Neural cell (in vitro differentiated cells): ENCODE data around the gene RD3L. TPM values are rescaled to one million over a fixed set of nuclear protein-coding genes. Genes with fewer than 3 reads are reported as not detected.

Experiments used
- H2AFZ ChIP-seq: fragments of 200-600, 300-800 bp; sonication (generic), shearing (Covaris generic); 2 replicates; pipeline ENCODE4 v1.6.0; 2014; ENCODE audit warnings: low read depth, mild to moderate bottlenecking, antibody characterized with exemption, low read length, moderate library complexity
- H3F3A ChIP-seq: fragments of 200-600 bp; shearing (Covaris generic); 2 replicates; pipeline ENCODE4 v1.6.1; 2016; ENCODE audit warnings: mild to moderate bottlenecking, moderate library complexity, mixed read lengths, antibody characterized with exemption, low read length; ENCODE audit not compliant: insufficient read depth, poor library complexity, severe bottlenecking
- H3K27ac ChIP-seq: fragments of 200-600, 300-800 bp; sonication (generic), shearing (Covaris generic); 2 replicates; pipeline ENCODE4 v1.5.1; 2014; ENCODE audit warnings: mild to moderate bottlenecking, low read length, moderate library complexity
- H3K27me3 ChIP-seq: fragments of 300-800, 200-600 bp; sonication (generic), shearing (Covaris generic); 2 replicates; pipeline ENCODE4 v1.6.0; 2014; ENCODE audit warnings: mild to moderate bottlenecking, low read depth, low read length, moderate library complexity; ENCODE audit not compliant: insufficient read depth
- H3K36me3 ChIP-seq: fragments of 300-800, 200-600 bp; sonication (generic), shearing (Covaris generic); 2 replicates; pipeline ENCODE4 v1.5.1; 2014; ENCODE audit warnings: mild to moderate bottlenecking, antibody characterized with exemption, low read length, moderate library complexity; ENCODE audit not compliant: insufficient read depth
- H3K4me2 ChIP-seq: fragments of 300-800, 200-600 bp; sonication (generic), shearing (Covaris generic); 2 replicates; pipeline ENCODE4 v1.6.0; 2014; ENCODE audit warnings: mild to moderate bottlenecking, low read length
- H3K4me3 ChIP-seq: fragments of 300-800, 200-600 bp; sonication (generic), shearing (Covaris generic); 2 replicates; pipeline ENCODE4 v1.5.1; 2014; ENCODE audit warnings: mild to moderate bottlenecking, low read length, moderate library complexity
- H3K79me2 ChIP-seq: fragments of 200-600 bp; shearing (Covaris generic); replicated peaks from 2 replicates; pipeline ENCODE4 v1.6.0; 2014; ENCODE audit warnings: mild to moderate bottlenecking, low read length, moderate library complexity; ENCODE audit not compliant: insufficient read depth
- H3K9ac ChIP-seq: fragments of 300-800, 200-600 bp; sonication (generic), shearing (Covaris generic); 2 replicates; pipeline ENCODE4 v1.6.1; 2016; ENCODE audit warnings: mild to moderate bottlenecking, low read length, mixed read lengths
- H3K9me2 ChIP-seq: fragments of 200-600 bp; shearing (Covaris generic); 2 replicates; pipeline ENCODE4 v1.6.1; 2016; ENCODE audit warnings: mild to moderate bottlenecking, low read length, mixed read lengths; ENCODE audit not compliant: insufficient read depth
- H3K9me3 ChIP-seq: fragments of 200-600, 300-800 bp; sonication (generic), shearing (Covaris generic); 2 replicates; pipeline ENCODE4 v1.6.1; 2016; ENCODE audit warnings: mild to moderate bottlenecking, mixed run types, low read length, moderate library complexity, mixed read lengths
- H4K20me1 ChIP-seq: fragments of 200-600 bp; shearing (Covaris generic); 2 replicates; pipeline ENCODE4 v1.6.1; 2016; ENCODE audit warnings: mild to moderate bottlenecking, mixed run types; ENCODE audit not compliant: insufficient read depth
- EP300 ChIP-seq: fragments of 450-650 bp; conservative IDR thresholded peaks from 2 replicates; pipeline ENCODE4 v1.6.1; 2014; ENCODE audit warnings: antibody characterized with exemption, mild to moderate bottlenecking, moderate library complexity; ENCODE audit not compliant: poor library complexity, severe bottlenecking
- EZH2 ChIP-seq: fragments of 200-600, 300-800 bp; shearing (Covaris generic), sonication (generic); IDR thresholded peaks from 2 replicates; pipeline ENCODE4 v1.6.1; 2014; ENCODE audit warnings: antibody characterized with exemption, low read length, borderline replicate concordance, mild to moderate bottlenecking; ENCODE audit not compliant: insufficient read depth, poor library complexity, severe bottlenecking
- MXI1 ChIP-seq: fragments of 450-650 bp; conservative IDR thresholded peaks from 2 replicates; pipeline ENCODE4 v1.6.1; 2014; ENCODE audit warnings: antibody characterized with exemption, mild to moderate bottlenecking; ENCODE audit not compliant: poor library complexity, severe bottlenecking
- POLR2AphosphoS5 ChIP-seq: IDR thresholded peaks from 2 replicates; pipeline ENCODE4 v1.6.1; 2012
- RAD21 ChIP-seq: fragments of 450-650 bp; conservative IDR thresholded peaks from 2 replicates; pipeline ENCODE4 v1.6.1; 2014; ENCODE audit warnings: antibody characterized with exemption, mild to moderate bottlenecking, moderate library complexity
- SMC3 ChIP-seq: fragments of 450-650 bp; conservative IDR thresholded peaks from 2 replicates; pipeline ENCODE4 v1.6.1; 2014; ENCODE audit warnings: antibody characterized with exemption, mild to moderate bottlenecking, moderate library complexity; ENCODE audit not compliant: poor library complexity
- TAF1 ChIP-seq: IDR thresholded peaks from 2 replicates; pipeline ENCODE4 v1.6.1; 2012; ENCODE audit warnings: low read depth
- polyA plus RNA-seq: library from polyadenylated mRNA; depleted of rRNA; stranded (reverse); fragments of >200 nt; gene quantifications from 2 replicates; pipeline ENCODE4 v1.2.3, GENCODE V29; 2014
- TF ChIP-seq, protein P1 (sequence below): fragments of 450-650 bp; IDR thresholded peaks from 2 replicates; pipeline ENCODE4 v1.5.1; 2014; ENCODE audit warnings: antibody characterized with exemption, mild to moderate bottlenecking, moderate library complexity; ENCODE audit not compliant: poor library complexity, severe bottlenecking
- TF ChIP-seq, protein P2 (sequence below): IDR thresholded peaks from 2 replicates; pipeline ENCODE4 v1.6.1; 2012; ENCODE audit warnings: borderline replicate concordance

Gene RD3L
- polyA plus RNA-seq, 1 donor from 2014 or later, result 0.69 TPM

DNA sequence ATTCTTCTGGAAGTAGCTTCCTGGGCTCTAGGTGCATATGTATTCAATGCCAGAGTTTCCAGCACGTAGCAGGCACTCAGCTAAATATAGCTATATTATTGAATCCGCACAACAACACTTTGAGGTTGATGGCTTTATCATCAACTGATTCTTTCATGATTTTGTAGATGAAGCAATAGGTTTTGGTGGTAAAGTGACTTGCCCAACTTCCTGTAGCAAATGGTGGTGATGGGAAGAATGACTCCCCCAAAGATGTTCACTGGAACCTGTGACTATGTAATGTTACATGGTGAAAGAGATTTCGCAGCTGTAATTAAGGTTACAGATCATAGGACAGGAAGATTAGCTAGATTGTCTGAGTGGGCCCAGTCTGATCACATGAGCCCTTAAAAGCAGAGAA lies 10.9 kb downstream of the RD3L start:
- no peak overlapping the region for H3K4me2 ChIP-seq
- H3K9me2 ChIP-seq, result no peaks in the 10 kb centered on the region
- no peak overlapping the region for H2AFZ ChIP-seq
- H3K9ac ChIP-seq, result no peak overlapping the region
- no peaks in the 10 kb centered on the region for H3F3A ChIP-seq
- no peaks in the 10 kb centered on the region for H3K36me3 ChIP-seq
- no peaks in the 10 kb centered on the region for H3K79me2 ChIP-seq
- no peak for TF ChIP-seq SMC3
- no peak for TF ChIP-seq RAD21
- TF ChIP-seq, protein P1, sequence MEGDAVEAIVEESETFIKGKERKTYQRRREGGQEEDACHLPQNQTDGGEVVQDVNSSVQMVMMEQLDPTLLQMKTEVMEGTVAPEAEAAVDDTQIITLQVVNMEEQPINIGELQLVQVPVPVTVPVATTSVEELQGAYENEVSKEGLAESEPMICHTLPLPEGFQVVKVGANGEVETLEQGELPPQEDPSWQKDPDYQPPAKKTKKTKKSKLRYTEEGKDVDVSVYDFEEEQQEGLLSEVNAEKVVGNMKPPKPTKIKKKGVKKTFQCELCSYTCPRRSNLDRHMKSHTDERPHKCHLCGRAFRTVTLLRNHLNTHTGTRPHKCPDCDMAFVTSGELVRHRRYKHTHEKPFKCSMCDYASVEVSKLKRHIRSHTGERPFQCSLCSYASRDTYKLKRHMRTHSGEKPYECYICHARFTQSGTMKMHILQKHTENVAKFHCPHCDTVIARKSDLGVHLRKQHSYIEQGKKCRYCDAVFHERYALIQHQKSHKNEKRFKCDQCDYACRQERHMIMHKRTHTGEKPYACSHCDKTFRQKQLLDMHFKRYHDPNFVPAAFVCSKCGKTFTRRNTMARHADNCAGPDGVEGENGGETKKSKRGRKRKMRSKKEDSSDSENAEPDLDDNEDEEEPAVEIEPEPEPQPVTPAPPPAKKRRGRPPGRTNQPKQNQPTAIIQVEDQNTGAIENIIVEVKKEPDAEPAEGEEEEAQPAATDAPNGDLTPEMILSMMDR, result no peak
- TF ChIP-seq EP300, result no peak
- no peak for TF ChIP-seq POLR2AphosphoS5
- TF ChIP-seq, protein P2, sequence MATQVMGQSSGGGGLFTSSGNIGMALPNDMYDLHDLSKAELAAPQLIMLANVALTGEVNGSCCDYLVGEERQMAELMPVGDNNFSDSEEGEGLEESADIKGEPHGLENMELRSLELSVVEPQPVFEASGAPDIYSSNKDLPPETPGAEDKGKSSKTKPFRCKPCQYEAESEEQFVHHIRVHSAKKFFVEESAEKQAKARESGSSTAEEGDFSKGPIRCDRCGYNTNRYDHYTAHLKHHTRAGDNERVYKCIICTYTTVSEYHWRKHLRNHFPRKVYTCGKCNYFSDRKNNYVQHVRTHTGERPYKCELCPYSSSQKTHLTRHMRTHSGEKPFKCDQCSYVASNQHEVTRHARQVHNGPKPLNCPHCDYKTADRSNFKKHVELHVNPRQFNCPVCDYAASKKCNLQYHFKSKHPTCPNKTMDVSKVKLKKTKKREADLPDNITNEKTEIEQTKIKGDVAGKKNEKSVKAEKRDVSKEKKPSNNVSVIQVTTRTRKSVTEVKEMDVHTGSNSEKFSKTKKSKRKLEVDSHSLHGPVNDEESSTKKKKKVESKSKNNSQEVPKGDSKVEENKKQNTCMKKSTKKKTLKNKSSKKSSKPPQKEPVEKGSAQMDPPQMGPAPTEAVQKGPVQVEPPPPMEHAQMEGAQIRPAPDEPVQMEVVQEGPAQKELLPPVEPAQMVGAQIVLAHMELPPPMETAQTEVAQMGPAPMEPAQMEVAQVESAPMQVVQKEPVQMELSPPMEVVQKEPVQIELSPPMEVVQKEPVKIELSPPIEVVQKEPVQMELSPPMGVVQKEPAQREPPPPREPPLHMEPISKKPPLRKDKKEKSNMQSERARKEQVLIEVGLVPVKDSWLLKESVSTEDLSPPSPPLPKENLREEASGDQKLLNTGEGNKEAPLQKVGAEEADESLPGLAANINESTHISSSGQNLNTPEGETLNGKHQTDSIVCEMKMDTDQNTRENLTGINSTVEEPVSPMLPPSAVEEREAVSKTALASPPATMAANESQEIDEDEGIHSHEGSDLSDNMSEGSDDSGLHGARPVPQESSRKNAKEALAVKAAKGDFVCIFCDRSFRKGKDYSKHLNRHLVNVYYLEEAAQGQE, result no peak
- no peak for TF ChIP-seq MXI1
- TF ChIP-seq EZH2, result no peak
- TF ChIP-seq TAF1, result no peak
- H3K4me3 ChIP-seq, result no peak overlapping the region
- H4K20me1 ChIP-seq, result no peaks in the 10 kb centered on the region
- no peaks in the 10 kb centered on the region for H3K9me3 ChIP-seq
- H3K27me3 ChIP-seq, result no peaks in the 10 kb centered on the region
- no peak overlapping the region for H3K27ac ChIP-seq

DNA sequence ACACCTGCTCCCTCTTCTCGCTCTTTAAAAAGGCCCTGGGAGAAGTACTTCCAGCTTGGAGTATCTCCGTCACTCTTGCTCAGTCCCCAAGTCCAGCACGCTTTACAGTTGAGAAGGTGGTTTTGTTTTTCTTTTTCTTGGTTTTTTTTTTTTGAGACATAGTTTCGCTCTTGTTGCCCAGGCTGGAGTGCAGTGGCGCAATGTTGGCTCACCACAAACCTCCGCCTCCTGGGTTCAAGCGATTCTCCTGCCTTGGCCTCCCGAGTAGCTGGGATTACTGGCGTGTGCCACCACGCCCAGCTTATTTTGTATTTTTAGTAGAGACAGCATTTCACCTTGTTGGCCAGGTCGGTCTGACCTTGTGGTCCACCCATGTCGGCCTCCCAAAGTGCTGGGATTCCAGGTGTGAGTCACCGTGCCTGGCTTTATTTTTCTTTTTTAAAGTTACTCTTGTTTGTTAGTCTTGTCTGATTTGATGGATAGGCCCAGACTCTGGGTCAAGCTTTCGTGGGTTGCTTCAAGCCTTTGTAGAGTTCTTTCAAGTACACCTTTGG lies 12.2 kb downstream of the RD3L start:
- Histone ChIP-seq H3K9me2 (no peaks in the 10 kb centered on the region), H3K27me3 (no peaks in the 10 kb centered on the region)
- TF ChIP-seq RAD21 (no peak), POLR2AphosphoS5 (no peak), SMC3 (no peak), MXI1 (no peak), EZH2 (no peak), EP300 (no peak), TAF1 (no peak)
- TF ChIP-seq, protein P2, result no peak
- TF ChIP-seq, protein P1, result no peak

More for the DNA sequence above, 12.2 kb downstream of the RD3L start:
- Histone ChIP-seq H3K4me2 (no peak overlapping the region), H3F3A (no peaks in the 10 kb centered on the region), H3K4me3 (no peak overlapping the region), H2AFZ (no peak overlapping the region), H3K9ac (no peak overlapping the region), H4K20me1 (no peaks in the 10 kb centered on the region), H3K36me3 (no peaks in the 10 kb centered on the region), H3K79me2 (no peaks in the 10 kb centered on the region), H3K27ac (no peak overlapping the region), H3K9me3 (no peaks in the 10 kb centered on the region)
